GM12878 (cell line): ENCODE measurements around the gene CTNNA2.

ENCODE experiments used
- CEBPB ChIP-seq, 2 experiments: fragments of 150-350 bp in 1 of 2; IDR thresholded peaks; 2 replicates each; pipeline ENCODE4 v1.6.1; 2012 to 2014; ENCODE audit warnings: low read depth in 2 of 2, low read length in 2 of 2, borderline replicate concordance in 1 of 2, inconsistent platforms in 1 of 2
- POLR2A ChIP-seq: IDR thresholded peaks from 2 replicates; pipeline ENCODE4 v1.6.1; 2011; ENCODE audit warnings: low read depth, mild to moderate bottlenecking, low read length
- TF ChIP-seq, protein P1 (sequence below): fragments of 450-650 bp; IDR thresholded peaks from 2 replicates; pipeline ENCODE4 v1.6.1; 2016; ENCODE audit warnings: mild to moderate bottlenecking
- TF ChIP-seq, protein P2 (sequence below), 3 experiments: IDR thresholded peaks in 2 of 3; conservative IDR thresholded peaks in 1 of 3; 2 replicates each; pipeline ENCODE4 v1.5.1; 2011; ENCODE audit warnings: low read depth in 3 of 3, low read length in 3 of 3, mild to moderate bottlenecking in 3 of 3, control low read depth in 2 of 3, moderate library complexity in 2 of 3, inconsistent platforms in 1 of 3, mixed read lengths in 1 of 3; ENCODE audit not compliant: control insufficient read depth in 2 of 3, insufficient read depth in 1 of 3; ENCODE audit errors: extremely low read depth in 1 of 3

DNA sequence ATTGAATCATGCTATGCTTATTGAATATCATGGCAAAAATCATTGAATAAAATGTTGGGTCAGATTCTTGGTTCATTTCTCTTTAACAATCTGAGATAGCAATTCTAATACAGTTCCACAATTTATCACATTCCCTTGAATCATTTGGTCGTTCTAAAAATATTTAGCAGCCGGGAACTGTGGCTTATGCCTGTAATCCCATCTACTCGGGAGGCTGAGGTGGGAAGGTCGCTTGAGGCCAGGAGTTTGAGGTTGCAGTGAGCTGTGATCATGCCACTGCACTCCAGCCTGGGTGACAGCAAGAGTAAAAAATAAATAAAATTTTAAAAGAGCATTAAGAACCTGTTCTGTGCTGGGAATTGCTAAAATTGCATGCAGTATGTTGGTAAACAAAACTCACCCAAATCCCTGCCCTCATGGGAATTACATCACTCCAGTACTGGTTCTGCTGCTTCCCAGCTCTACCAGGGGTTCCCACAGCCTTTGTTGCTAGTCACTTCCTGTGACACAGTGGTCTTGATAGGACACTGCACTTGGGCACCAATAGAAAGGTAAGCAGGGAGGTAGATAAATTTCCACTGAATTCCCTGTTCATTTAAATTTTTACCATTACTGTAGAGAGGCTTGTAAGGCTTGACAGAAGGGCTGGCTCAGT, 200.4 kb downstream of the CTNNA2 start:
- TF ChIP-seq POLR2A (no peak), CEBPB (IDR thresholded peaks at IDR 0.05; ENCODE audit: borderline replicate concordance in 1 of 2, low read depth in 2 of 2, low read length in 2 of 2) (no peak)
- TF ChIP-seq, protein P1, sequence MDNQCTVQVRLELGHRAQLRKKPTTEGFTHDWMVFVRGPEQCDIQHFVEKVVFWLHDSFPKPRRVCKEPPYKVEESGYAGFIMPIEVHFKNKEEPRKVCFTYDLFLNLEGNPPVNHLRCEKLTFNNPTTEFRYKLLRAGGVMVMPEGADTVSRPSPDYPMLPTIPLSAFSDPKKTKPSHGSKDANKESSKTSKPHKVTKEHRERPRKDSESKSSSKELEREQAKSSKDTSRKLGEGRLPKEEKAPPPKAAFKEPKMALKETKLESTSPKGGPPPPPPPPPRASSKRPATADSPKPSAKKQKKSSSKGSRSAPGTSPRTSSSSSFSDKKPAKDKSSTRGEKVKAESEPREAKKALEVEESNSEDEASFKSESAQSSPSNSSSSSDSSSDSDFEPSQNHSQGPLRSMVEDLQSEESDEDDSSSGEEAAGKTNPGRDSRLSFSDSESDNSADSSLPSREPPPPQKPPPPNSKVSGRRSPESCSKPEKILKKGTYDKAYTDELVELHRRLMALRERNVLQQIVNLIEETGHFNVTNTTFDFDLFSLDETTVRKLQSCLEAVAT, result no peak
- TF ChIP-seq, protein P2, sequence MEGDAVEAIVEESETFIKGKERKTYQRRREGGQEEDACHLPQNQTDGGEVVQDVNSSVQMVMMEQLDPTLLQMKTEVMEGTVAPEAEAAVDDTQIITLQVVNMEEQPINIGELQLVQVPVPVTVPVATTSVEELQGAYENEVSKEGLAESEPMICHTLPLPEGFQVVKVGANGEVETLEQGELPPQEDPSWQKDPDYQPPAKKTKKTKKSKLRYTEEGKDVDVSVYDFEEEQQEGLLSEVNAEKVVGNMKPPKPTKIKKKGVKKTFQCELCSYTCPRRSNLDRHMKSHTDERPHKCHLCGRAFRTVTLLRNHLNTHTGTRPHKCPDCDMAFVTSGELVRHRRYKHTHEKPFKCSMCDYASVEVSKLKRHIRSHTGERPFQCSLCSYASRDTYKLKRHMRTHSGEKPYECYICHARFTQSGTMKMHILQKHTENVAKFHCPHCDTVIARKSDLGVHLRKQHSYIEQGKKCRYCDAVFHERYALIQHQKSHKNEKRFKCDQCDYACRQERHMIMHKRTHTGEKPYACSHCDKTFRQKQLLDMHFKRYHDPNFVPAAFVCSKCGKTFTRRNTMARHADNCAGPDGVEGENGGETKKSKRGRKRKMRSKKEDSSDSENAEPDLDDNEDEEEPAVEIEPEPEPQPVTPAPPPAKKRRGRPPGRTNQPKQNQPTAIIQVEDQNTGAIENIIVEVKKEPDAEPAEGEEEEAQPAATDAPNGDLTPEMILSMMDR (IDR thresholded peaks at IDR 0.05 in 2 of 3, conservative IDR thresholded peaks at IDR 0.05 in 1 of 3; ENCODE audit: control insufficient read depth in 2 of 3, extremely low read depth in 1 of 3, insufficient read depth in 1 of 3, low read depth in 3 of 3, low read length in 3 of 3), result no peak
